SW480 (cell line): Measurements from ENCODE around the gene PRRG4.
"Not testable (repeated sequence)": the region's sequence is repeated elsewhere in the genome, so short reads cannot be mapped to it uniquely, and the experiment has no call there.

Experiments used
- DNase-seq: peaks from one replicate; pipeline ENCODE4 v3.0.0-alpha.2; 2016; ENCODE audit warnings: low spot score

Gene PRRG4

GRCh38 chr11:32830796-32831195 lies 1.1 kb downstream of the PRRG4 start:
- no peak for DNase-seq

- DNase-seq: no peak
Measured at GRCh38 chr11:32831221-32831620, 1.5 kb downstream of the PRRG4 start.

- no peak for DNase-seq
Measured at GRCh38 chr11:32833921-32834320, 4.2 kb downstream of the PRRG4 start.

GRCh38 chr11:32836946-32837345 lies 7.2 kb downstream of the PRRG4 start:
- DNase-seq: no peak

- peak; percentile 39 for DNase-seq
Measured at GRCh38 chr11:32838505-32839274, 9.0 kb downstream of the PRRG4 start.

- no peak for DNase-seq
Measured at GRCh38 chr11:32839308-32839707, 9.6 kb downstream of the PRRG4 start.

- no peak for DNase-seq
Measured at GRCh38 chr11:32840587-32840986, 10.9 kb downstream of the PRRG4 start.

- no peak for DNase-seq
Measured at GRCh38 chr11:32843544-32843943, 13.8 kb downstream of the PRRG4 start.

- no peak for DNase-seq
Measured at GRCh38 chr11:32847511-32847910, 17.8 kb downstream of the PRRG4 start.

GRCh38 chr11:32849761-32850160 lies 20.0 kb downstream of the PRRG4 start:
- DNase-seq: no peak

GRCh38 chr11:32851251-32851650 lies 21.5 kb downstream of the PRRG4 start:
- DNase-seq: no peak

- DNase-seq: no peak
Measured at GRCh38 chr11:32852207-32852606, 22.5 kb downstream of the PRRG4 start.

GRCh38 chr11:32855601-32856000 lies 25.9 kb downstream of the PRRG4 start:
- DNase-seq: no peak

GRCh38 chr11:32858731-32859130 lies 29.0 kb downstream of the PRRG4 start:
- no peak for DNase-seq

- DNase-seq: no peak
Measured at GRCh38 chr11:32861850-32862577, 32.3 kb downstream of the PRRG4 start.

GRCh38 chr11:32864555-32864954 lies 34.8 kb downstream of the PRRG4 start:
- DNase-seq: no peak

GRCh38 chr11:32868752-32869151 lies 39.0 kb downstream of the PRRG4 start:
- DNase-seq: not testable (repeated sequence)

GRCh38 chr11:32870676-32871075 lies 40.9 kb downstream of the PRRG4 start:
- peak; percentile 39 for DNase-seq

GRCh38 chr11:32874132-32874531 lies 44.4 kb downstream of the PRRG4 start:
- DNase-seq: peak; percentile 21

- no peak for DNase-seq
Measured at GRCh38 chr11:32881286-32881685, 51.6 kb downstream of the PRRG4 start.

- no peak for DNase-seq
Measured at GRCh38 chr11:32883421-32883820, 53.7 kb downstream of the PRRG4 start.

- DNase-seq: no peak
Measured at GRCh38 chr11:32884023-32884422, 54.3 kb downstream of the PRRG4 start.

GRCh38 chr11:32884770-32885384 lies 55.1 kb downstream of the PRRG4 start:
- peak; percentile 24 for DNase-seq
